B cell (primary cell): Measurements from ENCODE around the gene PIK3R2. TPM values are rescaled to one million over a fixed set of nuclear protein-coding genes. Genes with fewer than 3 reads are reported as not detected.

Experiments
- ATAC-seq: fragments of 200-7000 bp; cut with Tn5 transposase; one replicate; pipeline ENCODE4 v1.10.0; 2021; ENCODE audit warnings: low read depth, mild to moderate bottlenecking, moderate number of reproducible peaks, moderate library complexity
- CTCF ChIA-PET: fragments of 350-600 bp; sonication (Branson Sonifier 250); formaldehyde crosslinking; loops from one replicate; lab custom pipeline; 2021; ENCODE audit warnings: antibody characterized with exemption, inconsistent platforms; lab: Charles Lee
- POLR2A ChIA-PET: fragments of 350-600 bp; sonication (Branson Sonifier 250); formaldehyde crosslinking; loops from one replicate; lab custom pipeline; 2021; ENCODE audit warnings: antibody characterized with exemption; lab: Charles Lee
- DNase-seq: peaks from one replicate; pipeline ENCODE4 v3.0.0; 2013
- H2AFZ ChIP-seq: 2 replicates; pipeline ENCODE4 v1.6.1; 2012; ENCODE audit warnings: mild to moderate bottlenecking, low read depth, low read length; ENCODE audit not compliant: insufficient read depth, poor library complexity, severe bottlenecking
- H3K27ac ChIP-seq, 2 donors: 1 replicate in 1 of 2; 2 replicates in 1 of 2; pipeline ENCODE4 v1.5.1; 2012 to 2013; ENCODE audit warnings: low read length in 2 of 2, mild to moderate bottlenecking in 2 of 2, moderate library complexity in 1 of 2
- H3K27me3 ChIP-seq, 4 experiments: fragments of 200-600 bp in 1 of 4; sonication (generic) in 1 of 4; replicated peaks in 1 of 4; 1 replicate in 2 of 4; 2 replicates in 2 of 4; pipeline versions ENCODE4 v1.6.1 to v1.7.0; 2013 to 2016; ENCODE audit warnings: low read length in 3 of 4, mild to moderate bottlenecking in 2 of 4, mixed read lengths in 1 of 4, moderate library complexity in 1 of 4; ENCODE audit not compliant: insufficient read depth in 4 of 4, control insufficient read depth in 3 of 4; ENCODE audit errors: control extremely low read depth in 1 of 4
- H3K36me3 ChIP-seq, 2 experiments: replicated peaks in 1 of 2; 1 replicate in 1 of 2; 2 replicates in 1 of 2; pipeline versions ENCODE4 v1.6.1 to v1.7.1; 2013; ENCODE audit warnings: low read length in 1 of 2; ENCODE audit not compliant: insufficient read depth in 2 of 2, control insufficient read depth in 1 of 2; ENCODE audit errors: control extremely low read depth in 1 of 2, extremely low read depth in 1 of 2
- H3K4me1 ChIP-seq, 2 donors: fragments of 200-600 bp in 1 of 2; sonication (generic) in 1 of 2; 1 replicate in 1 of 2; 2 replicates in 1 of 2; pipeline versions ENCODE4 v1.5.1 to v1.6.1; 2013 to 2017; ENCODE audit warnings: low read length in 2 of 2; ENCODE audit not compliant: control insufficient read depth in 2 of 2, insufficient read depth in 2 of 2
- H3K4me2 ChIP-seq: replicated peaks from 2 replicates; pipeline ENCODE3; 2012; ENCODE audit warnings: mild to moderate bottlenecking, low read depth, low read length; ENCODE audit not compliant: poor library complexity, severe bottlenecking
- H3K4me3 ChIP-seq, 5 experiments: fragments of 200-600 bp in 1 of 5; sonication (generic) in 1 of 5; 1 replicate in 3 of 5; 2 replicates in 2 of 5; pipeline versions ENCODE4 v1.5.1 to v1.7.0; 2011 to 2016; ENCODE audit warnings: low read length in 4 of 5, mild to moderate bottlenecking in 4 of 5, low read depth in 2 of 5, control low read depth in 1 of 5, moderate library complexity in 1 of 5; ENCODE audit not compliant: insufficient read depth in 1 of 5; ENCODE audit errors: control extremely low read depth in 1 of 5, extremely low read depth in 1 of 5
- H3K79me2 ChIP-seq: fragments of 200-600 bp; sonication (generic); one replicate; pipeline ENCODE4 v1.6.0; 2016; ENCODE audit warnings: low read length; ENCODE audit not compliant: control insufficient read depth, insufficient read depth
- H3K9ac ChIP-seq: fragments of 200-600 bp; sonication (generic); 2 replicates; pipeline ENCODE4 v1.6.1; 2017; ENCODE audit warnings: mild to moderate bottlenecking, low read length, moderate library complexity
- H3K9me3 ChIP-seq, 3 donors: one replicate each; pipeline versions ENCODE4 v1.6.1 to v1.7.1; 2013; ENCODE audit warnings: low read length in 2 of 3; ENCODE audit not compliant: control insufficient read depth in 2 of 3, insufficient read depth in 1 of 3; ENCODE audit errors: control extremely low read depth in 1 of 3
- H4K20me1 ChIP-seq: 2 replicates; pipeline ENCODE4 v1.6.0; 2012; ENCODE audit warnings: mild to moderate bottlenecking, low read length; ENCODE audit not compliant: insufficient read depth, control insufficient read depth, poor library complexity, severe bottlenecking
- H3K27ac Mint-ChIP-seq: one replicate; pipeline ENCODE4 v1.8.0; 2021; ENCODE audit warnings: mixed read lengths
- H3K27me3 Mint-ChIP-seq: one replicate; pipeline ENCODE4 v1.8.0; 2021; ENCODE audit warnings: mixed read lengths
- H3K4me1 Mint-ChIP-seq: one replicate; pipeline ENCODE4 v1.8.0; 2021; ENCODE audit warnings: mixed read lengths
- H3K4me3 Mint-ChIP-seq: one replicate; pipeline ENCODE4 v1.8.0; 2021; ENCODE audit warnings: mixed read lengths
- H3K9me3 Mint-ChIP-seq: one replicate; pipeline ENCODE4 v1.8.0; 2022; ENCODE audit warnings: mixed read lengths; ENCODE audit not compliant: insufficient read depth
- CTCF ChIP-seq: fragments of 200-600 bp; IDR thresholded peaks from one replicate; pipeline ENCODE4 v1.8.0; 2022; ENCODE audit warnings: antibody characterized with exemption, mild to moderate bottlenecking
- EZH2 ChIP-seq: IDR thresholded peaks from 2 replicates; pipeline ENCODE4 v1.6.1; 2012; ENCODE audit warnings: borderline replicate concordance, low read depth, mild to moderate bottlenecking, moderate library complexity, low read length; ENCODE audit not compliant: insufficient read depth, poor library complexity, severe bottlenecking
- WGBS: methylation state at CpG from one replicate; pipeline ENCODE4 v1.1.5; 2013; ENCODE audit warnings: missing lambda C conversion rate; ENCODE audit not compliant: insufficient coverage; 5-methylcytosine and 5-hydroxymethylcytosine counted together
- intact Hi-C: fragments of 100-400 bp; cut with micrococcal nuclease; formaldehyde crosslinking; loops from one replicate; pipeline ENCODE4 v1.10.0; 2022
- polyA plus RNA-seq: library from polyadenylated mRNA; depleted of rRNA; stranded (reverse); fragments of >200 nt; gene quantifications from 2 replicates; pipeline ENCODE4 v1.2.3, GENCODE V29; 2012
- total RNA-seq, 2 donors: library from RNA; stranded (reverse); fragments of 120-200 nt in 1 of 2; gene quantifications; 1 replicate in 1 of 2; 2 replicates in 1 of 2; pipeline versions ENCODE4 v1.2.3 to v1.2.4, GENCODE V29; 2013 to 2022

Gene PIK3R2
- total and polyA plus RNA-seq, 2 donors (not counting 1 experiment from before 2014, with no cell fraction given) = 8.5 to 15.8 TPM

- H2AFZ ChIP-seq = peak overlapping the region; percentile 56
- peak overlapping the region; percentile 70 to 71 for H3K27ac ChIP-seq
- peaks cover 34% of the 10 kb centered on the region for H3K4me1 Mint-ChIP-seq
Measured at GRCh38 chr19:18194554-18195238, 41.7 kb downstream of the PIK3R2 start.

More at GRCh38 chr19:18194554-18195238, 41.7 kb downstream of the PIK3R2 start:
- H3K9ac ChIP-seq = peak overlapping the region; percentile 29
- DNase-seq (peak; percentile 78), ATAC-seq (no peak)
- TF ChIP-seq CTCF = no peak
- TF ChIP-seq EZH2 = no peak
- H3K4me2 ChIP-seq = peak overlapping the region; percentile 99
- Mint-ChIP-seq H3K4me3 (peak overlapping the region; percentile 93), H3K27me3 (no peaks in the 10 kb centered on the region), H3K27ac (peak overlapping the region; percentile 78), H3K9me3 (no peaks in the 10 kb centered on the region)
- intact Hi-C loops = loop anchor here (5.0 to 10.0 kb wide), 4 partner anchors 97 to 943 kb away; partner anchors contain the start of genes ELL, FCHO1, MAST3 and TMEM161A
- peak overlapping the region in 4 of 5 experiments; percentile 31 to 90 (median 79) for H3K4me3 ChIP-seq
- 10% methylated on average over 14 of the region's 27 CpGs for WGBS
- ChIA-PET CTCF (interaction anchor here (0.5 to 6.4 kb wide), 7 partner anchors 8 to 187 kb away, joined by 3 to 105 read pairs (median 7); partner anchors contain the start of genes ARRDC2 and RAB3A), POLR2A (interaction anchor here (0.6 to 5.7 kb wide), 8 partner anchors 9 to 1931 kb away, joined by 3 to 64 read pairs (median 8); partner anchors contain the start of genes IFI30 and RAB3A)
- no peaks in the 10 kb centered on the region for H4K20me1 ChIP-seq
- peaks cover 0 to 25% of the 10 kb centered on the region in 2 experiments for H3K36me3 ChIP-seq
- no peaks in the 10 kb centered on the region for H3K9me3 ChIP-seq
- H3K79me2 ChIP-seq = peaks cover 14% of the 10 kb centered on the region
- peaks cover 25 to 31% of the 10 kb centered on the region in 2 donors for H3K4me1 ChIP-seq
- no peaks in the 10 kb centered on the region for H3K27me3 ChIP-seq
